GM21619 (cell line): ENCODE data around the gene RAP2B.
"Not testable (repeated sequence)": the region's sequence is repeated elsewhere in the genome, so short reads cannot be mapped to it uniquely, and the experiment has no call there.

Experiments used
- ATAC-seq: cut with Tn5 transposase; IDR thresholded peaks from one replicate; pipeline ENCODE4 v1.9.1; 2021; ENCODE audit not compliant: unreplicated experiment

The RAP2B gene

DNA sequence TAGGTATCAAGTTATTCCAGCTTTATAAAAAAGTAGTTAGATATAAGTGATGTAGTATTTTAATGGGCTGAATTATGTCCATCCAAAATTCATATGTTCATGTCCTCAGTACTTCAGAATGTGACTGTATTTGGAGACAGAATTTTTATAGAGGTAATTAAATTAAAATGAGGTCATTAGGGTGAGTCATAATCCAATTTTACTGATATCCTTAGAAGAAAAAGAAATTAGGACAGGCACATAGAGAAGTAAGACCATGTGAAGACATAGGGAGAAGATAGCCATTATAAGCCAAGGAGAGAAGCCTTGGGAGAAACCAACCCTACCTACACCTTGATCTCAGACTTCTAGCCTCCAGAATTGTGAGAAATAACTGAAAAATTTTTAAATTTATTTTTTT, 30.3 kb downstream of the RAP2B start:
- ATAC-seq = no peak

DNA sequence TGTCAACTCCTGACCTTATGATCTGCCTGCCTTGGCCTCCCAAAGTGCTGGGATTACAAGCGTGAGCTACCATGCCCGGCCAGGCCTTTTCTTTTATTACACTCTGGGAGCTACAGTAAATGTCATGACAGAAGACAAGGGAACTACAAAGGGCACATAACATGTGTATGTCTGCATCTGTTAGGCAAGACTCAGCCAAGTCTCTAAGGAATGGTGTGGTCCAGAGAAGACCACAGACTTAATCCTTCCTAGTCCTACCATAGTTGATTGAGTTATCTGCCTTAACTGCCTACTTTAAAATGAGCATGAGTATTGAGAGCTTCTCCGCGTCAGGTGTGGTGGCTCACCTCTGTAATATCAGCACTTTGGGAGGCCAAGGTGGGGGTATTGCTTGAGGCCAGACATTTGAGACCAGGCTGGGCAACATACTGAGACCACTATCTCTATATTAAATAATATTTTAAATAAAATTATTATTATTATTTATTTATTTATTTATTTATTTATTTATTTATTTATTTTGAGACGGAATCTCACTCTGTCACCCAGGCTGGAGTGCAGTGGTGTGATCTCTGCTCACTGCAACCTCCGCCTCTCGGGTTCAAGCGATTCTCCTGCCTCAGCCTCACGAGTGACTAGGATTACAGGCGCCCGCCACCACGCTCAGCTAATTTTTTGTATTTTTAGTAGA, 31.9 kb downstream of the RAP2B start:
- ATAC-seq = not testable (repeated sequence)

DNA sequence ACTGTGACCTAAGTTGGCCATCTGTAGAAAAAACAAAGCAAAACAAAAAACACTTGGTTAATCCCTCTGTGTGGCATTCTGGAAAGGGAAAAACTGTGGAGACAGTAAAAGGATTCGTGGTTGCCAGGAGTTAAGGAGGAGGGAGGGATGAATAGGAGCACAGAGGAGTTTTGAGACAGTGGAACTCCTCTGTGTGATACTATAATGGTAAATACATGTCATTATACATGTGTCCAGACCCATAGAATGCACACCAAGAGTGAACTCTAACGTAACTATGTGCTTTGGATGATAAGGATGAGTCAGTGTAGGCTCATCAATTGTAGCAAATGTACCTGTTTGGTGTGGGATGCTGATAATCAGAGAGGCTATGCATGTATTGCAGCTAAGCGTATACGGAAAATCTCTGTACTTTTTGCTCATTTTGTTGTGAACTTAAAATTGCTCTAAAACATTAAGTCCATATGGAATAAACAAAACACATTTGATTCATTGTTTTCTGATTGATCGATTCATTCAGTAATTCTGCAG, 33.4 kb downstream of the RAP2B start:
- no peak for ATAC-seq

DNA sequence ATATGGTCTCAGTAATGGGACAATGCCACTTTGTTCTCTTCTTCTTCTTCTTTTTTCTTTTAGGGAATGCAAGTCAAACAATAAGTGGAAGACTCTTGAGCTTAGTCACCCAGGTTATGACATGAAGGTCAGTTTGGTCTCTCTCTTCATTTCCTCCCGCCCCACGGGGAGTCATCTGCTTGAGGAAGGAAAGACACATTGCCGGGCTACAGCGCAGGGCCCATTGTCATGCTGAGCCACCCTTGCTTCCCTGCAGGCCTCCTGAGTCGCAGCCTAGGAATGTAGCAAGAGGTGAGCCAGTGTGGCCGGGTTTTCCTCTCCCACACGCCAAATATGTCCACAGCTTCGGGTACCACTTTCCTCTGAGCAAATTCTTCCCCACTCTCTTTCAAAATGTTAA, 47.6 kb downstream of the RAP2B start:
- ATAC-seq = no peak

- no peak for ATAC-seq
These were observed 48.1 kb downstream of the RAP2B start for GRCh38 chr3:153210146-153210545.

GRCh38 chr3:153210660-153211059, 48.6 kb downstream of the RAP2B start:
- no peak for ATAC-seq

DNA sequence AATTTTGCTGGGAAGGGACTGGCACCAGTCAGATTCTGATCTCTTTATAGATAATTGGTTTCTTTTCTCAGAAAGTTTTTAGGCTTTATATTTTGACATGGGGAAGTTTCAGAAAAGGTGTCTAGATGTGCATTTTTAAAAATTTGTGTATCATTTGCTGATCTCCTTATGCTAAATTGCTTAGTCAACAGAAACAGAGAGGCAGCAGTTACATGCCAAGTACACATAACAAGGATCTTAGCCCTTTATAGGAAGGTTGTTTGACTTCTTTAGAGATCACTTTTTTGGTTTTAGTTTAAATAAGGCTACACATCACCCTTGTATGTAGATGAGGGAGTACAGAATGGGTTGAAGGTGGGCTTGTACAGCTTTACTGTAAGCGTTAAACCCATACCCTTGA, 53.5 kb downstream of the RAP2B start:
- ATAC-seq = no peak

GRCh38 chr3:153215966-153216365, 53.9 kb downstream of the RAP2B start:
- ATAC-seq = no peak

DNA sequence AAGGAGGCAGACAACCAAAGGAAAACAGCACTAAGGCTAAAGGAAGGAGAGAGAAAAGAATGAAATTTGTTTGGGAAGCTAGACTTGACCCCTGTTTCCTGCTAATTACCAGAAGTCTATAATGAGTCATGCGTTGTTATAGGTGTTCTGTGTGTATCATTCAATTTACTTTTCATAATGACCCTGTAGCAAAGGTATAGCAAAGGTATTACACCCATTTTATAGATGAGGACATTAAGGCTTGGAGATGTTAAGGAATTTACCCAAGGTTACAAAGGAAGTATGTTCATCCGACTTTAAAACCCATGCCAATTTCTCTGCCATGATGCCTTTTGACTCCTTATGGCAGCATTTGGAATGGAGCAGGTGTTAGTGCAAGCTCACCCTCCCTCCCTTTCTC, 54.9 kb downstream of the RAP2B start:
- ATAC-seq = no peak

GRCh38 chr3:153219146-153219545, 57.1 kb downstream of the RAP2B start:
- no peak for ATAC-seq
